Esophagus (tissue), 2 donors: ENCODE results near the gene NXN. TPM values are rescaled to one million over a fixed set of nuclear protein-coding genes. Genes with fewer than 3 reads are reported as not detected.

ENCODE experiments used
- polyA plus RNA-seq, 2 donors: library from polyadenylated mRNA; stranded (reverse); fragments of 200-250 nt; gene quantifications; one replicate each; pipeline ENCODE4 v1.2.3, GENCODE V29; 2013
- donor health status: healthy with polysubstance abuse.
- donor health status: Bipolar disorder and iron deficiency.

NXN gene
- polyA plus RNA-seq, 2 donors = 10.1 to 24.0 TPM

Other genes with a start within 250 kb of the NXN start
- gene TLCD3A, start 247.2 kb downstream of the NXN start, polyA plus RNA-seq = 10 to 100 TPM; 11.0 to 18.9 TPM
- 10 to 100 TPM in 1 of 2 donors, 1 to 10 TPM in 1; 7.0 to 12.8 TPM for gene GEMIN4, start 227.5 kb downstream of the NXN start, polyA plus RNA-seq
- gene GLOD4, start 197.5 kb downstream of the NXN start, polyA plus RNA-seq = 10 to 100 TPM; 20.8 to 34.3 TPM
- gene MRM3, start 197.4 kb downstream of the NXN start, polyA plus RNA-seq = 10 to 100 TPM in 1 of 2 donors, 1 to 10 TPM in 1; 7.6 to 14.6 TPM
- 1 to 10 TPM; 5.0 to 9.3 TPM for gene TIMM22, start 17.4 kb upstream of the NXN start, polyA plus RNA-seq
- 10 to 100 TPM; 48.6 to 57.7 TPM for gene ABR, start 200.2 kb upstream of the NXN start, polyA plus RNA-seq